ENCODE data around the gene FOCAD. TPM values are rescaled to one million over a fixed set of nuclear protein-coding genes. Genes with fewer than 3 reads are reported as not detected.

The FOCAD gene
- polyA plus RNA-seq, 2 donors = 4.6 to 6.1 TPM

DNA sequence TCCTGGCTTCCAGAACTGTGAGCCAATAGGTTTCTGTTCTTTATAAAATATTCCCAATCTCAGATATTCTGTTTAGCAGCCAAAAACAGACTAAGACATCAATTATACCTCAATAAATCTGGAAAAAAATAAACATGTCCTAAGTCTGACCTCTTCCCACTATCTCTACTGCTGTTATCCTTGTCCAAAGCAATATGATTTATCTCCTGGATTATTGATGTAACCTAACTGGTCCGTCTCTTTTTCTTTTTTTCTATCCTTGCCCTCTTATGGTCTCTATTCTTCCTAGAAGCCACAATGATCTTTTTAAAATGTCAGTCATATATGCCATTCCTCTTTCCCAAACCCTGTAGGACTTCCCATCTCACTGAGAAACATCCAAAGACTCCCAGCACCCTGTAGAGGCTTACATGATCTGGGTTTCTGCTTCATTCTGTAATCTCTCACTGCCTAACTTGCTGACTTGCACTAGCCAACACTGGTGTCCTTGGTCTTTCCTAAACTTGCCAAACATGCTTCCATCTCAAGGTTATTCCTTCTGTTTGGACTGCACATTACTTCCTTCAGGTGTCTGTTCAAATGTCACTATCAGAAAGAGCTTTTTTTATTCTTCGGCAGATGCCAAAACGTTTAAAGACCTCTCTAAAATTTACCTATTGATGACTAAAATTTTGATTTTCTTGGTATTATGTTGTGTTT is 13.1 kb downstream of the FOCAD start:
- Histone ChIP-seq H3K4me3 (ENCODE audit: low read depth in 1 of 2, low read length in 2 of 2) (no peak overlapping the region), H3K27me3 (ENCODE audit: control insufficient read depth in 1 of 2, insufficient read depth in 2 of 2, low read length in 2 of 2) (no peaks in the 10 kb centered on the region), H3K9me3 (ENCODE audit: control insufficient read depth in 2 of 2, insufficient read depth in 1 of 2, low read depth in 1 of 2, low read length in 1 of 2) (no peaks in the 10 kb centered on the region), H3K4me1 (ENCODE audit: control insufficient read depth in 2 of 2, insufficient read depth in 2 of 2, low read length in 1 of 2) (no peaks in the 10 kb centered on the region), H3K27ac (ENCODE audit: low read depth in 2 of 2, low read length in 1 of 2) (no peak overlapping the region), H3K36me3 (ENCODE audit: control insufficient read depth in 2 of 2, insufficient read depth in 2 of 2, low read length in 1 of 2) (no peaks in the 10 kb centered on the region)
- WGBS, 2 donors = 65 to 83% methylated on average over 3 of the region's 3 CpGs

DNA sequence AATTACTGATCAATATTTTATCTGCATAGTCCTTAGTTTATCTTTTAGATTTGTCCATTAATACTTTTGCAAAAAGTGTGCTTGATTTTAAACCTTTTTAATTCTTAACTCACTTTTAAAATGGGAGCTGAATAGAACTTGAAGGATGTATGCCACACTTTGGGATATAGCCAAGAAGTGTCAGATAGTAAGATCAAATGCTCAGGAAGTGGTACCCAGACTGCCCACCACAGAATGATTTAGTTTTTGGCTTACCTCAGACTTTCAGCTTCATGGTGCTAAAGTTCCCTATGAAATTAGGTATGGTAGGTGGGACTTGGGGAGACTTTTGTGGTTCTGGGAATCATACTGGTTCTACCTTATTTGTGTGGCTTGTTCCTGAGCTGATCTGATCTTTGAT is 14.7 kb downstream of the FOCAD start:
- no peaks in the 10 kb centered on the region for H3K27me3 ChIP-seq (ENCODE audit: control insufficient read depth in 1 of 2, insufficient read depth in 2 of 2, low read length in 2 of 2)
- H3K4me1 ChIP-seq (ENCODE audit: control insufficient read depth in 2 of 2, insufficient read depth in 2 of 2, low read length in 1 of 2) = no peaks in the 10 kb centered on the region
- no peak overlapping the region for H3K4me3 ChIP-seq (ENCODE audit: low read depth in 1 of 2, low read length in 2 of 2)
- no peaks in the 10 kb centered on the region for H3K9me3 ChIP-seq (ENCODE audit: control insufficient read depth in 2 of 2, insufficient read depth in 1 of 2, low read depth in 1 of 2, low read length in 1 of 2)
- H3K27ac ChIP-seq (ENCODE audit: low read depth in 2 of 2, low read length in 1 of 2) = no peak overlapping the region
- H3K36me3 ChIP-seq (ENCODE audit: control insufficient read depth in 2 of 2, insufficient read depth in 2 of 2, low read length in 1 of 2) = no peaks in the 10 kb centered on the region

DNA sequence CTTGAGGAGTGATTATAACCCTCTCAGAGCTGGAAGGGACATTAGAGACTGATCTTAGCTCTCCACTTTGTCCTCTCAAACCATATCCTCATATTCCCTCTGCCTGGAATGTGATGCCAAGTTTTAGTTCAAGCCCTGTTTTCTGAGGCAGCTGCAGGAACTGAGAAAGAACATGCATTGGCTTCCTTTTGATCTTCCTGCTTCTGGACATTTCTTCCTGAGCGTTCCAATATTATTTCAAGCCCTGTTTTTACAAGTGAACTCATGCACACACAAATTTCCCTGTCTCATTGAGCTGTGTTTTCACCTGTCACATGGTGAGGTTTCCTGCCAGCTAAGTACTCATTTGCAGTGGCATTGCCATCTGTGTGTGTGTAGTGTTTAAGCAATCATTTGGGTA is 17.0 kb downstream of the FOCAD start:
- WGBS, 2 donors = 11 to 19% methylated on average over 1 of the region's 1 CpG
- H3K9me3 ChIP-seq (ENCODE audit: control insufficient read depth in 2 of 2, insufficient read depth in 1 of 2, low read depth in 1 of 2, low read length in 1 of 2) = no peaks in the 10 kb centered on the region
- no peaks in the 10 kb centered on the region for H3K36me3 ChIP-seq (ENCODE audit: control insufficient read depth in 2 of 2, insufficient read depth in 2 of 2, low read length in 1 of 2)
- H3K27me3 ChIP-seq (ENCODE audit: control insufficient read depth in 1 of 2, insufficient read depth in 2 of 2, low read length in 2 of 2) = no peaks in the 10 kb centered on the region
- no peak overlapping the region for H3K27ac ChIP-seq (ENCODE audit: low read depth in 2 of 2, low read length in 1 of 2)
- H3K4me1 ChIP-seq (ENCODE audit: control insufficient read depth in 2 of 2, insufficient read depth in 2 of 2, low read length in 1 of 2) = no peaks in the 10 kb centered on the region
- H3K4me3 ChIP-seq (ENCODE audit: low read depth in 1 of 2, low read length in 2 of 2) = no peak overlapping the region

DNA sequence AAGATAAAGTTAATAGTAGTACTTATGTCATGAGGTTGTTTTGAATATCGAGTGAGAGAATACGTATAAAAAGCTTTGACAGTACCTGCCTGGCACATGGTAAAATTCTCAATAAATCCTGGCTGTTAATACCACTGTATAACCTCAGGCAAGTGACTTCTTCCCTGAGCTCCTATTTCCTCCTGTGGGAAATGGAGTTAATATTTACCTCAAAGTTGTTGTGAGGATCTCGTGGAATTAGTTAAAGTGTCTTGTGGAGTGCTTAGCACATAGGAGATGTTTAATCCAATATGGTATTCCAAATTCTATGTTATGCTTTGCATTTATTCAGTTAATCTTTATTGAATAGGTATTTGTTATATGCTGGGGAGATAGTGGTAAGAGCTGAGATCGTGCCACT is 18.5 kb downstream of the FOCAD start:
- H3K4me3 ChIP-seq (ENCODE audit: low read depth in 1 of 2, low read length in 2 of 2) = no peak overlapping the region

DNA sequence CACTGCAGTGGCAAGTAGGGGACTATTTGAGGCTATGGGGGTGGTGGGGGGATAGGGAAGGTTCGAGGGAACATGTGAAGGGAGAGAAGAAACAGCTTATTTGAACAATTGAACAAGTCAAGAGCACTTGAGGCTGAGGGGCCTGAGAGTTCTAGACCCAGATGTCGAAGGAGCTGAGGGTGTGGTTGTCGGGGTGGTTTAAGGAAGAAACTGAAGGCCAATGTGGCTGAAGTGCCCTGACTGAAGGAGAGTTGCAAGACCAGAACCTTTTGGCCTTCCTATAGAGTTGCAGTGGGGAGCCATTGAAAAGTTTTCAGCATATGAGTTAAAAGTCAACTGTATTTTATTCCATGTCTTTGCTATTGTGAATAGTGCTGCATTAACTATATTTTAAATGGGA is 19.1 kb downstream of the FOCAD start:
- H3K36me3 ChIP-seq (ENCODE audit: control insufficient read depth in 2 of 2, insufficient read depth in 2 of 2, low read length in 1 of 2) = no peaks in the 10 kb centered on the region
- no peaks in the 10 kb centered on the region for H3K4me1 ChIP-seq (ENCODE audit: control insufficient read depth in 2 of 2, insufficient read depth in 2 of 2, low read length in 1 of 2)
- H3K27ac ChIP-seq (ENCODE audit: low read depth in 2 of 2, low read length in 1 of 2) = no peak overlapping the region
- H3K4me3 ChIP-seq (ENCODE audit: low read depth in 1 of 2, low read length in 2 of 2) = no peak overlapping the region
- WGBS, 2 donors = 90 to 95% methylated on average over 3 of the region's 3 CpGs
- H3K9me3 ChIP-seq (ENCODE audit: control insufficient read depth in 2 of 2, insufficient read depth in 1 of 2, low read depth in 1 of 2, low read length in 1 of 2) = no peaks in the 10 kb centered on the region
- no peaks in the 10 kb centered on the region for H3K27me3 ChIP-seq (ENCODE audit: control insufficient read depth in 1 of 2, insufficient read depth in 2 of 2, low read length in 2 of 2)

More for the DNA sequence above, 18.5 kb downstream of the FOCAD start:
- Histone ChIP-seq H3K4me1 (ENCODE audit: control insufficient read depth in 2 of 2, insufficient read depth in 2 of 2, low read length in 1 of 2) (no peaks in the 10 kb centered on the region), H3K36me3 (ENCODE audit: control insufficient read depth in 2 of 2, insufficient read depth in 2 of 2, low read length in 1 of 2) (no peaks in the 10 kb centered on the region), H3K9me3 (ENCODE audit: control insufficient read depth in 2 of 2, insufficient read depth in 1 of 2, low read depth in 1 of 2, low read length in 1 of 2) (no peaks in the 10 kb centered on the region), H3K27ac (ENCODE audit: low read depth in 2 of 2, low read length in 1 of 2) (no peak overlapping the region), H3K27me3 (ENCODE audit: control insufficient read depth in 1 of 2, insufficient read depth in 2 of 2, low read length in 2 of 2) (no peaks in the 10 kb centered on the region)
- 66 to 80% methylated on average over 4 of the region's 4 CpGs for WGBS, 2 donors

DNA sequence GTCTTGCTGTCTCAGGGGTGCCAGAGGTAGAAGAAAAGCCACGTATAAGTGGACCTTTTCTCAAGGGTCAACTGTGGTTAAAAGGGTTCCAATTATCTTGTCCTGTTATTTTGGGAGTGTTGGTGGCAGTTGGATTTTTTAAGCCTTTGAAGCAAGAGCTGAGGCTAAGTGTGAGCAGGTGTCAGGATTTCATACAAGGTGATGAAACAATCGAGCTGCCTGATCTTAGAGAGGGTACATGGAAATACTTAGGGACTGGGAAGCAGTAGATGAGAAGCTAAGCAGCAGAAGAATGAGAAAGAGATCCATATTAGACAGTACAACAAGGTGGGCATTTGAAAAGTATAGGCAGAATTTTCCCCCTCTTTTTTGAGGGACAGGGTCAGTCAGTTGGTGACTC is 23.6 kb downstream of the FOCAD start:
- Histone ChIP-seq H3K4me1 (ENCODE audit: control insufficient read depth in 2 of 2, insufficient read depth in 2 of 2, low read length in 1 of 2) (no peaks in the 10 kb centered on the region), H3K4me3 (ENCODE audit: low read depth in 1 of 2, low read length in 2 of 2) (no peak overlapping the region), H3K9me3 (ENCODE audit: control insufficient read depth in 2 of 2, insufficient read depth in 1 of 2, low read depth in 1 of 2, low read length in 1 of 2) (no peaks in the 10 kb centered on the region), H3K27ac (ENCODE audit: low read depth in 2 of 2, low read length in 1 of 2) (no peak overlapping the region), H3K36me3 (ENCODE audit: control insufficient read depth in 2 of 2, insufficient read depth in 2 of 2, low read length in 1 of 2) (no peaks in the 10 kb centered on the region), H3K27me3 (ENCODE audit: control insufficient read depth in 1 of 2, insufficient read depth in 2 of 2, low read length in 2 of 2) (no peaks in the 10 kb centered on the region)
- 89 to 91% methylated on average over 2 of the region's 2 CpGs for WGBS, 2 donors

DNA sequence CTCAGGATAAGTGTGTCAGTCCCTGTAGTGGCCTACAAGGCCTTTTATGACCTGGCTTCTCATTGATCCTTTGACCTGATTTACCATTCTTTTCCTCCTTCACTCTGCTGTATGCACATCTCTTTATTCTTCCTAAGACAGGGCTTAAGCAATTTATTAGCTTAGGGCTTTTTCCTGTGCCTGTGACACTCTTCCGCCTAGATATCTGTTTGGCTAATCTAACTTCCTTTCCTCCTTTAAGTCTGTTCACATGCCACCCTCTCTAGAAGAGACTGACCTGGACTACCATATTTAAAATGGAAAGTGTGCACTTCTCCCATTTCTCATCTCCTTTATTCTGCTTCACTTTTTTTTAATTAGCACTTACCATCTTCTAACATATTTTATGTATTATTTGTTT is 29.1 kb downstream of the FOCAD start:
- Histone ChIP-seq H3K4me3 (ENCODE audit: low read depth in 1 of 2, low read length in 2 of 2) (no peak overlapping the region), H3K9me3 (ENCODE audit: control insufficient read depth in 2 of 2, insufficient read depth in 1 of 2, low read depth in 1 of 2, low read length in 1 of 2) (no peaks in the 10 kb centered on the region), H3K27me3 (ENCODE audit: control insufficient read depth in 1 of 2, insufficient read depth in 2 of 2, low read length in 2 of 2) (no peaks in the 10 kb centered on the region), H3K27ac (ENCODE audit: low read depth in 2 of 2, low read length in 1 of 2) (no peak overlapping the region), H3K4me1 (ENCODE audit: control insufficient read depth in 2 of 2, insufficient read depth in 2 of 2, low read length in 1 of 2) (no peaks in the 10 kb centered on the region), H3K36me3 (ENCODE audit: control insufficient read depth in 2 of 2, insufficient read depth in 2 of 2, low read length in 1 of 2) (no peaks in the 10 kb centered on the region)
- WGBS, 2 donors = 86 to 88% methylated on average over 1 of the region's 1 CpG

DNA sequence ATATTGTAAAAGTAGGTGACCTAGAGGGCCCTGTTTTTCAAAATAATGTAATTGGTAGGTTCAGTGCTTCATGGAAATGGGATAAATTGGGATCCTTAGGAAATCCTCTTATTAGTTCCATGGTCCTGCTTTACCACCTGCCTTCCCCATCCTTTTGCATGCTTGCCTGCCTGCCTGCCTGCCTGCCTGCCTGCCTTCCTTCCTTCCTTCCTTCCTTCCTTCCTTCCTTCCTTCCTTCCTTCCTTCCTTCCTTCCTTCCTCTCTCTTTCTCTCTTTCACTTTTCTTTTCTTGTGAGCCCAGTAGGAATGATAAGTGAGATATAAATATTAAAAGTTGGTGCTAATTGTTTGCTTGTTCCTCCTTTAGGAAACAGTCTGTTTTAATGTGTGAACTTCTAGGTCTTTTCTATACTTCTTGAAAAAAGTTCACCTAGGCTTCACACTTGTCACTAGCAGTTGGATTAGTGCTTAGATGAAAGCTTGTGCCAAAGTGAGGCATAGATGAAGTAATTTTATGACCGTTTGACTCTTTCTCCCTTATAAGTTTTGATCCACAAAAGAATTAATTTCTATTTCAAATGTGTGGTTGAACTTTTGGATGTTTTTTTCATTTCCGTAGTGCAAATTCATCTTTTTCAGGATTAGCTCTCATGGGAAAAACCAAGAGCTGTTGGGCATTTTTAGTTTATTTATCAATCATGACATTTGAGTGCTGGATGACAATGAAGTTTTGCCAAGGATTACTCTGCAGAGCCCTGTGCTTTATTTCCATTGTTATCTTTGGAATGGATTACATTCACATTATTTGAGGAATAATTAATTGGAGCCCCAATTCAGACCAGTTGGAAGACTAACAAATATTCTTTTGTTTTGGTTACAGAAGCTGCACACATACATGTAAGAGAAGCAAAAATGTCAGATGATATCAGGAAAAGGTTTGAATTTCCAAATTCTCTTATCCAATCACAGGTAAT is 30.7 kb downstream of the FOCAD start:
- H3K27ac ChIP-seq (ENCODE audit: low read depth in 2 of 2, low read length in 1 of 2) = no peak overlapping the region
- H3K4me1 ChIP-seq (ENCODE audit: control insufficient read depth in 2 of 2, insufficient read depth in 2 of 2, low read length in 1 of 2) = no peaks in the 10 kb centered on the region
- no peaks in the 10 kb centered on the region for H3K9me3 ChIP-seq (ENCODE audit: control insufficient read depth in 2 of 2, insufficient read depth in 1 of 2, low read depth in 1 of 2, low read length in 1 of 2)
- 52 to 60% methylated on average over 2 of the region's 2 CpGs for WGBS, 2 donors
- no peaks in the 10 kb centered on the region for H3K27me3 ChIP-seq (ENCODE audit: control insufficient read depth in 1 of 2, insufficient read depth in 2 of 2, low read length in 2 of 2)
- no peak overlapping the region for H3K4me3 ChIP-seq (ENCODE audit: low read depth in 1 of 2, low read length in 2 of 2)
- no peaks in the 10 kb centered on the region for H3K36me3 ChIP-seq (ENCODE audit: control insufficient read depth in 2 of 2, insufficient read depth in 2 of 2, low read length in 1 of 2)

DNA sequence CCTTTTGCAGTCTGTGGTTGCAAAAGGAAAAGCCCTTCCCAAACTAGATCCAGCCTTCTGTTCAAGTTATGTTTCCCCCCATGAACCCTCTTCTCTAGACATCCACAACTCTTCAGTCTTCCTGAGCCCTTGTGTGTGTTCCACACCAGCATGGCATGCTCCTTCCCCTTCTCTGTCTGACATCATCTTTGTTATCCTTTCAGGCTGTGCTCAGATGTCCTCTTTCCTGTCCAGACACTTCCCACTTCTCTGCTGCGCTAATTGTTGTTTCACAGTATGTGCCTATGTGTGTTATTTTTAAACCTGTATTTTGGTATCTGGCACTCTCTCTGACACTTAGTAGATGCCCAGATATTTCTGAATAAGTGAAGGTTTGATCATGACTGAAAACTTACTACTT is 38.2 kb downstream of the FOCAD start:
- Histone ChIP-seq H3K4me1 (ENCODE audit: control insufficient read depth in 2 of 2, insufficient read depth in 2 of 2, low read length in 1 of 2) (no peaks in the 10 kb centered on the region), H3K27me3 (ENCODE audit: control insufficient read depth in 1 of 2, insufficient read depth in 2 of 2, low read length in 2 of 2) (no peaks in the 10 kb centered on the region), H3K4me3 (ENCODE audit: low read depth in 1 of 2, low read length in 2 of 2) (no peak overlapping the region), H3K9me3 (ENCODE audit: control insufficient read depth in 2 of 2, insufficient read depth in 1 of 2, low read depth in 1 of 2, low read length in 1 of 2) (no peaks in the 10 kb centered on the region), H3K27ac (ENCODE audit: low read depth in 2 of 2, low read length in 1 of 2) (no peak overlapping the region), H3K36me3 (ENCODE audit: control insufficient read depth in 2 of 2, insufficient read depth in 2 of 2, low read length in 1 of 2) (no peaks in the 10 kb centered on the region)
- WGBS, 2 donors = 71 to 78% methylated on average over 1 of the region's 1 CpG
